ENCODE results near the gene WWC1.

GRCh38 chr5:168303393-168304025 lies 12.1 kb downstream of the WWC1 start:
- TF ChIP-seq POLR2AphosphoS5 (IDR thresholded peaks at IDR 0.05; ENCODE audit: insufficient read depth in 1 of 2, low read depth in 1 of 2) (no peak), CTCF (IDR thresholded peaks at IDR 0.05) (no peak), POLR2A (IDR thresholded peaks at IDR 0.05) (no peak)

Measured in vagina (tissue), 2 donors.